ENCODE measurements around the gene PPP2R5C. TPM values are rescaled to one million over a fixed set of nuclear protein-coding genes. Genes with fewer than 3 reads are reported as not detected.
A peak's percentile ranks its signal among the peaks of the same experiment; 100 is the strongest.

PPP2R5C gene
- total and polyA plus RNA-seq, 11 donors, result 99.4 to 248 (median 204) TPM

GRCh38 chr14:101912841-101913240 lies 151.3 kb downstream of the PPP2R5C start:
- Histone ChIP-seq H3K27ac (no peak overlapping the region), H3K4me3 (no peak overlapping the region), H3K27me3 (no peaks in the 10 kb centered on the region), H3K36me3 (peaks cover 2 to 88% (median 83%) of the 10 kb centered on the region in 9 donors), H3K9me3 (no peaks in the 10 kb centered on the region), H3K4me1 (peaks cover 0 to 6% (median 0%) of the 10 kb centered on the region in 12 donors)
- intact Hi-C loops (cut with DNase I), result no loop called here
- DNase-seq (no peak), ATAC-seq (no peak)
- 89 to 93% (median 91%) methylated on average over 13 of the region's 13 CpGs for WGBS, 4 donors
- TF ChIP-seq CTCF (IDR thresholded peaks at IDR 0.05), result no peak
- TF ChIP-seq POLR2A (IDR thresholded peaks at IDR 0.05), result no peak

GRCh38 chr14:101914083-101914482 lies 152.6 kb downstream of the PPP2R5C start:
- no peak for ATAC-seq
- H3K4me1 ChIP-seq, result peaks cover 0 to 6% (median 0%) of the 10 kb centered on the region in 12 donors
- TF ChIP-seq POLR2A (IDR thresholded peaks at IDR 0.05) (no peak), CTCF (IDR thresholded peaks at IDR 0.05) (no peak)
- intact Hi-C loops (cut with DNase I), result no loop called here
- WGBS, 4 donors, result 89 to 94% (median 90%) methylated on average over 8 of the region's 8 CpGs
- no peaks in the 10 kb centered on the region for H3K27me3 ChIP-seq
- H3K36me3 ChIP-seq, result peaks cover 0 to 81% (median 75%) of the 10 kb centered on the region in 9 donors
- no peaks in the 10 kb centered on the region for H3K9me3 ChIP-seq
- H3K27ac ChIP-seq, result no peak overlapping the region
- no peak overlapping the region for H3K4me3 ChIP-seq
- no peak for DNase-seq

- intact Hi-C loops (cut with DNase I), result no loop called here
- H3K4me1 ChIP-seq, result peaks cover 0 to 6% (median 0%) of the 10 kb centered on the region in 12 donors
- H3K4me3 ChIP-seq, result no peak overlapping the region
- no peak for DNase-seq
- no peaks in the 10 kb centered on the region for H3K9me3 ChIP-seq
- H3K27ac ChIP-seq, result peak overlapping the region in 2 of 12 donors; percentile 28 to 48
- peak in 3 of 4 donors; percentile 53 to 56 (median 54) for ATAC-seq
- WGBS, 4 donors, result 89 to 91% (median 90%) methylated on average over 23 of the region's 23 CpGs
- H3K27me3 ChIP-seq, result no peaks in the 10 kb centered on the region
- H3K36me3 ChIP-seq, result peaks cover 0 to 79% (median 66%) of the 10 kb centered on the region in 9 donors
- TF ChIP-seq POLR2A (IDR thresholded peaks at IDR 0.05) (no peak), CTCF (IDR thresholded peaks at IDR 0.05) (no peak)
Observed at GRCh38 chr14:101915871-101916815, 154.6 kb downstream of the PPP2R5C start.

GRCh38 chr14:101916816-101917412 lies 155.4 kb downstream of the PPP2R5C start:
- DNase-seq (no peak), ATAC-seq (peak in 3 of 4 donors; percentile 28 to 44 (median 31))
- Histone ChIP-seq H3K36me3 (peaks cover 0 to 79% (median 66%) of the 10 kb centered on the region in 9 donors), H3K27ac (peak overlapping the region in 3 of 12 donors; percentile 3 to 48 (median 28)), H3K9me3 (no peaks in the 10 kb centered on the region), H3K27me3 (no peaks in the 10 kb centered on the region), H3K4me3 (no peak overlapping the region), H3K4me1 (peaks cover 0 to 6% (median 0%) of the 10 kb centered on the region in 12 donors)
- 62 to 80% (median 78%) methylated on average over 15 to 18 of the region's 18 CpGs for WGBS, 4 donors
- TF ChIP-seq CTCF (IDR thresholded peaks at IDR 0.05), result no peak
- no peak for TF ChIP-seq POLR2A (IDR thresholded peaks at IDR 0.05)
- intact Hi-C loops (cut with DNase I), result no loop called here
